ENCODE results near the gene LCP1. TPM values are rescaled to one million over a fixed set of nuclear protein-coding genes. Genes with fewer than 3 reads are reported as not detected.

LCP1 gene
- total RNA-seq, 1 donor from 2014 or later = 83.1 TPM

GRCh38 chr13:46179969-46180763, 1.8 kb downstream of the LCP1 start:
- DNase-seq (ENCODE audit: low read depth) = no peak
- TF ChIP-seq CTCF (IDR thresholded peaks at IDR 0.05; ENCODE audit: insufficient read depth, low read length, poor library complexity, severe bottlenecking) = no peak
- H3K4me3 ChIP-seq (ENCODE audit: low read depth, low read length) = no peak overlapping the region

GRCh38 chr13:46179491-46179908, 2.5 kb downstream of the LCP1 start:
- H3K36me3 ChIP-seq (ENCODE audit: control insufficient read depth, insufficient read depth, low read length) = no peaks in the 10 kb centered on the region
- no peak for TF ChIP-seq CTCF (IDR thresholded peaks at IDR 0.05; ENCODE audit: insufficient read depth, low read length, poor library complexity, severe bottlenecking)
- H3K27me3 ChIP-seq (ENCODE audit: control insufficient read depth, insufficient read depth, low read length) = no peaks in the 10 kb centered on the region
- no peak overlapping the region for H3K4me3 ChIP-seq (ENCODE audit: low read depth, low read length)
- DNase-seq (ENCODE audit: low read depth) = no peak

More at GRCh38 chr13:46179969-46180763, 1.8 kb downstream of the LCP1 start:
- Histone ChIP-seq H3K36me3 (ENCODE audit: control insufficient read depth, insufficient read depth, low read length) (no peaks in the 10 kb centered on the region), H3K27me3 (ENCODE audit: control insufficient read depth, insufficient read depth, low read length) (no peaks in the 10 kb centered on the region)

- Histone ChIP-seq H3K27me3 (ENCODE audit: control insufficient read depth, insufficient read depth, low read length) (no peaks in the 10 kb centered on the region), H3K36me3 (ENCODE audit: control insufficient read depth, insufficient read depth, low read length) (no peaks in the 10 kb centered on the region), H3K4me3 (ENCODE audit: low read depth, low read length) (no peak overlapping the region)
- no peak for TF ChIP-seq CTCF (IDR thresholded peaks at IDR 0.05; ENCODE audit: insufficient read depth, low read length, poor library complexity, severe bottlenecking)
- DNase-seq (ENCODE audit: low read depth) = no peak
These were observed 3.2 kb downstream of the LCP1 start for GRCh38 chr13:46178821-46179220.

- no peaks in the 10 kb centered on the region for H3K27me3 ChIP-seq (ENCODE audit: control insufficient read depth, insufficient read depth, low read length)
- no peak for TF ChIP-seq CTCF (IDR thresholded peaks at IDR 0.05; ENCODE audit: insufficient read depth, low read length, poor library complexity, severe bottlenecking)
- H3K4me3 ChIP-seq (ENCODE audit: low read depth, low read length) = no peak overlapping the region
- no peaks in the 10 kb centered on the region for H3K36me3 ChIP-seq (ENCODE audit: control insufficient read depth, insufficient read depth, low read length)
- no peak for DNase-seq (ENCODE audit: low read depth)
These were observed 3.8 kb downstream of the LCP1 start for GRCh38 chr13:46178143-46178542.

- Histone ChIP-seq H3K36me3 (ENCODE audit: control insufficient read depth, insufficient read depth, low read length) (no peaks in the 10 kb centered on the region), H3K4me3 (ENCODE audit: low read depth, low read length) (no peak overlapping the region), H3K27me3 (ENCODE audit: control insufficient read depth, insufficient read depth, low read length) (no peaks in the 10 kb centered on the region)
- DNase-seq (ENCODE audit: low read depth) = no peak
- no peak for TF ChIP-seq CTCF (IDR thresholded peaks at IDR 0.05; ENCODE audit: insufficient read depth, low read length, poor library complexity, severe bottlenecking)
These were observed 5.2 kb downstream of the LCP1 start for GRCh38 chr13:46176756-46177155.

- H3K36me3 ChIP-seq (ENCODE audit: control insufficient read depth, insufficient read depth, low read length) = no peaks in the 10 kb centered on the region
- DNase-seq (ENCODE audit: low read depth) = no peak
- H3K4me3 ChIP-seq (ENCODE audit: low read depth, low read length) = no peak overlapping the region
- TF ChIP-seq CTCF (IDR thresholded peaks at IDR 0.05; ENCODE audit: insufficient read depth, low read length, poor library complexity, severe bottlenecking) = no peak
- H3K27me3 ChIP-seq (ENCODE audit: control insufficient read depth, insufficient read depth, low read length) = no peaks in the 10 kb centered on the region
These were observed 8.3 kb downstream of the LCP1 start for GRCh38 chr13:46173656-46174055.
